Hematopoietic multipotent progenitor cell treated with erythropoietin and hydrocortisone succinate and interleukin-3 and kit ligand, for 17 days (in vitro differentiated cells): Measurements from ENCODE around the gene LTB4R2.
"Not testable (repeated sequence)": the region's sequence is repeated elsewhere in the genome, so short reads cannot be mapped to it uniquely, and the experiment has no call there.

Source experiments
- DNase-seq: peaks from one replicate; pipeline ENCODE4 v3.0.0-alpha.2; 2015; ENCODE audit warnings: low spot score

LTB4R2 gene

GRCh38 chr14:24321212-24321975 lies 11.5 kb downstream of the LTB4R2 start:
- DNase-seq, result no peak

GRCh38 chr14:24322672-24323071 lies 12.7 kb downstream of the LTB4R2 start:
- DNase-seq, result no peak

- no peak for DNase-seq
Observed at GRCh38 chr14:24323341-24323740, 13.4 kb downstream of the LTB4R2 start.

- DNase-seq, result no peak
Observed at GRCh38 chr14:24324024-24324423, 14.1 kb downstream of the LTB4R2 start.

GRCh38 chr14:24325041-24325530 lies 15.1 kb downstream of the LTB4R2 start:
- DNase-seq, result no peak

- no peak for DNase-seq
Observed at GRCh38 chr14:24325963-24326362, 16.0 kb downstream of the LTB4R2 start.

GRCh38 chr14:24327303-24327702 lies 17.4 kb downstream of the LTB4R2 start:
- no peak for DNase-seq

- DNase-seq, result not testable (repeated sequence)
Observed at GRCh38 chr14:24327914-24328313, 18.0 kb downstream of the LTB4R2 start.

- DNase-seq, result no peak
Observed at GRCh38 chr14:24329073-24329663, 19.2 kb downstream of the LTB4R2 start.

- DNase-seq, result no peak
Observed at GRCh38 chr14:24329736-24330135, 19.8 kb downstream of the LTB4R2 start.

GRCh38 chr14:24330973-24331674 lies 21.2 kb downstream of the LTB4R2 start:
- no peak for DNase-seq

GRCh38 chr14:24331731-24332267 lies 21.9 kb downstream of the LTB4R2 start:
- no peak for DNase-seq

- DNase-seq, result peak; percentile 64
Observed at GRCh38 chr14:24332268-24332993, 22.5 kb downstream of the LTB4R2 start.

GRCh38 chr14:24334431-24335291 lies 24.7 kb downstream of the LTB4R2 start, which contains the start of gene ADCY4:
TSS of gene ADCY4 (minus strand) at chr14:24335071. CDS start at chr14:24334652, 419 bp downstream.
- DNase-seq, result no peak

- DNase-seq, result no peak
Observed at GRCh38 chr14:24335461-24336171, 25.7 kb downstream of the LTB4R2 start.

- no peak for DNase-seq
Observed at GRCh38 chr14:24337144-24337823, 27.3 kb downstream of the LTB4R2 start.

GRCh38 chr14:24337824-24338175 lies 27.9 kb downstream of the LTB4R2 start:
- no peak for DNase-seq

GRCh38 chr14:24338843-24339242 lies 28.9 kb downstream of the LTB4R2 start:
- DNase-seq, result no peak

- no peak for DNase-seq
Observed at GRCh38 chr14:24339284-24340151, 29.6 kb downstream of the LTB4R2 start, which contains the start of gene RIPK3. TSS of gene RIPK3 (minus strand) at chr14:24339991. CDS start at chr14:24339826, 165 bp downstream.
